Measurements from ENCODE around the gene NR1I3.

GRCh38 chr1:161229896-161230295, 8.1 kb downstream of the NR1I3 start:
- no peak for TF ChIP-seq CTCF (IDR thresholded peaks at IDR 0.05; ENCODE audit: insufficient read depth, low read depth, low read length)
- no peak for TF ChIP-seq EZH2 (IDR thresholded peaks at IDR 0.05; ENCODE audit: insufficient read depth, low read length)
